Measurements from ENCODE around the gene TSKU. TPM values are rescaled to one million over a fixed set of nuclear protein-coding genes. Genes with fewer than 3 reads are reported as not detected.

The TSKU gene
- total RNA-seq, 2 donors from 2014 or later: 71.2 to 72.8 TPM

DNA sequence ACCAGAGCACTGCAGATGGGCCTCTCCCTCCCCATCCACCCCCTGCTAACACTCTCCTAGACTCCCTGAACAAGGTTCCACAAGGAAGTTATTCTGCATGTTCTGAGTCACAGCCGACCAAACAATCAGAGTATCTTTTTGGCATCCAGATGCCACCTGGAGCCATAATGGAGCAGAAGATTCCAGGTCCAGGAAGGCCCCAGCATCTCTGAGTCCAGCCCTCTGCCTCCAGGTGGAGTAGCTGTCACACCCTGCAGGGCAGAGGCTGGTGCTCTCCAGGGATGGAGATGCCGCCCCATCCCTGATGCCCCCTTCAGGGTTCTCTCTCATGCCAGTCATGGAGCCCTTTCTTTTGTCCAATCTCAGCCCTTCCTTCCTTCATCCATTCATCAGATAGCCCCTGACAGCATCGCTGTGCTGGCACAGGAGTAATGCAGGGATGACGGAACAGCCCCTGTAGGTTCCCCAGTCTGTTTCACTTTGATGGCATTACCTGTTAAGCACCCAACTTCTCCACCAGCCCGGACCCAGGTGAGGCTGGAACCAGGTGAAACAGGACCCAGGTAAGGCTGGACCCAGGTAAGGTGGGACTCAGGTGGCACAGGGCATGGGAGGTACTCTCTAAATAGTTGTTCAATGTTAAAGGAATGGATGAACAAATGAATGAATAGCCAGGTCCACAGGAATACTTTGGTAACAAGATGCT, 20.1 kb upstream of the TSKU start:
- H3K4me3 ChIP-seq: no peak overlapping the region
- no peaks in the 10 kb centered on the region for H3K36me3 ChIP-seq
- intact Hi-C loops (cut with DNase I): no loop called here
- H3K27ac ChIP-seq: peak overlapping the region in 1 of 2 donors; percentile 10
- peaks cover 3% of the 10 kb centered on the region for H3K4me1 ChIP-seq (replicated peaks)
- no peaks in the 10 kb centered on the region for H3K9me3 ChIP-seq
- DNase-seq (ENCODE audit: low spot score): no peak
- TF ChIP-seq POLR2AphosphoS5 (IDR thresholded peaks at IDR 0.05) (no peak), POLR2A (IDR thresholded peaks at IDR 0.05) (no peak)
- TF ChIP-seq, protein P1, sequence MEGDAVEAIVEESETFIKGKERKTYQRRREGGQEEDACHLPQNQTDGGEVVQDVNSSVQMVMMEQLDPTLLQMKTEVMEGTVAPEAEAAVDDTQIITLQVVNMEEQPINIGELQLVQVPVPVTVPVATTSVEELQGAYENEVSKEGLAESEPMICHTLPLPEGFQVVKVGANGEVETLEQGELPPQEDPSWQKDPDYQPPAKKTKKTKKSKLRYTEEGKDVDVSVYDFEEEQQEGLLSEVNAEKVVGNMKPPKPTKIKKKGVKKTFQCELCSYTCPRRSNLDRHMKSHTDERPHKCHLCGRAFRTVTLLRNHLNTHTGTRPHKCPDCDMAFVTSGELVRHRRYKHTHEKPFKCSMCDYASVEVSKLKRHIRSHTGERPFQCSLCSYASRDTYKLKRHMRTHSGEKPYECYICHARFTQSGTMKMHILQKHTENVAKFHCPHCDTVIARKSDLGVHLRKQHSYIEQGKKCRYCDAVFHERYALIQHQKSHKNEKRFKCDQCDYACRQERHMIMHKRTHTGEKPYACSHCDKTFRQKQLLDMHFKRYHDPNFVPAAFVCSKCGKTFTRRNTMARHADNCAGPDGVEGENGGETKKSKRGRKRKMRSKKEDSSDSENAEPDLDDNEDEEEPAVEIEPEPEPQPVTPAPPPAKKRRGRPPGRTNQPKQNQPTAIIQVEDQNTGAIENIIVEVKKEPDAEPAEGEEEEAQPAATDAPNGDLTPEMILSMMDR (IDR thresholded peaks at IDR 0.05): no peak
- 80% methylated on average over 5 of the region's 5 CpGs for WGBS
- no peaks in the 10 kb centered on the region for H3K27me3 ChIP-seq (replicated peaks; ENCODE audit: insufficient read depth)

DNA sequence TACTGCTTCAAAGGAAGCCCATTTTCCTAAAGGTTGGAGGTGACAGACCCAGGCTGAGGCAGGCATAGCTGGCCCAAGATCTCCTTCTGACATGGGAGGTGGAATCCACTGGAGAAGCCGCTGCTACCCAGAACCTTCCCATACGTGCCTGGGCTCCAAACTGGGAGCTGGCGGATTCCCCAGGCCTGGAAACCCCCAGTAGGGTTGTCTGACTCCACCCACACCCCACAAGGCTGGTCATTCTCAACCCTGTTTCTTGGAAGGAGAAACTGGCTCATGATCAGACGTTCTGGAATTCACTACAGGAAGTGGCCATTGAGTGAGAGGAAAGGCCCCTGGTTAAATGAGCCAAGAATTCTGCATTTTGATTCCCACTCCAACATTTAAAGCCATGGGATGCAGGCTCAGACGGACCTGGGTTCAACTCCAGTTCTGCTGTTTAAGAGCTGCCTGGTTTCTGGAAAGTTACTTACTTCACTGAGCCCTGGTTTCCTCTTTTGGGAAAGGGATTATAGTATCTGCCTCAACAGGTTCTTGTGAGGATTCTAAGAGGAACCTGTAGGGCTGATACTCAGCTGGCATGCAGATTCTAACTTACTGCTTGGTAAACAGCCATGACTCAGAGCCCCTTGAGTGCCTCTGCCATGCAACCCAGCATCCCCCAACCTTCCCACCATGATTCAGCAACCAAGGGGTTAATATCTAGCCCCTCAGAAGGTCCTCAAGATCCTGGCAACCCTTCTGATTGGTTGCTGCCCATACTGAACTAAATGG, 19.4 kb upstream of the TSKU start:
- H3K4me1 ChIP-seq (replicated peaks): peaks cover 9% of the 10 kb centered on the region

DNA sequence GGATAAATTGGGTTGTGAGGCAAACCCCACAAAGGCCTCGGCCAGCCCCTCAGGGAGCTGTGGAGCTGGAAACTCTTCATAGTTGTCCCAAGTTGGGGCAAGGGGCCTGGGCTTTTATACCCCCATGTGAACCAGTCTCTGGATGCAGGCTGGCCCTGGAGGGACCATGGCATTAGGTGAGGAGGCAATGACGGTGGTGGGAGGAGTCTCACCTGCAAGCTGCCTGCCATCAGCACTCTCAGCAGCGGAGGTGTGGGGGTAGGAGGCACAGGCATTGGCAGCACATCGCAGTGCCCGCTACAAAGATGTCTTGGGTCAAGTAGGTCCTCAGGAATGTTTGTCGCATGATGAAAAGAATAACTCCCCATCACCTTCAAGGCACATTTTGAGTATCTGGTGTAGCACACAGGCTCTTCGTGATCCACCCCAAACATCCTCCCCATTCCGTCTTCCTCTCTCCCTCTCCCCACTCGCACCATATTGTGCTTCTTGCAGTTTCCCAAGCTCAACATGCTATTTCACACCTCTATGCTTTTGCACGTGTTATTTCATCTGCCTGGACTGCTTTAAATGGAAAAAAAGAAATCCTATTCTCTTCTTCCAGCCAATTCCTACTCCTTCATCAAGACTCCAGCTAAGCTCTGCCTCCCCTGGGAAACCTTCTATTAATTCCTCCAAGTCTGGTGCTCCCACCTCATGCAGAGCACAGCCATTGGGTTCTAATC, 18.1 kb upstream of the TSKU start:
- TF ChIP-seq POLR2AphosphoS5 (IDR thresholded peaks at IDR 0.05): no peak
- TF ChIP-seq, protein P1 (IDR thresholded peaks at IDR 0.05): no peak
- TF ChIP-seq POLR2A (IDR thresholded peaks at IDR 0.05): no peak
- H3K4me1 ChIP-seq (replicated peaks): peaks cover 13% of the 10 kb centered on the region
- WGBS: 88% methylated on average over 10 of the region's 10 CpGs

More for the DNA sequence above, 19.4 kb upstream of the TSKU start:
- TF ChIP-seq, protein P1 (IDR thresholded peaks at IDR 0.05): no peak
- TF ChIP-seq POLR2AphosphoS5 (IDR thresholded peaks at IDR 0.05): peak; percentile 67
- DNase-seq (ENCODE audit: low spot score): no peak
- Histone ChIP-seq H3K27me3 (replicated peaks; ENCODE audit: insufficient read depth) (no peaks in the 10 kb centered on the region), H3K36me3 (no peaks in the 10 kb centered on the region), H3K27ac (peak overlapping the region in 1 of 2 donors; percentile 10), H3K9me3 (no peaks in the 10 kb centered on the region), H3K4me3 (no peak overlapping the region)
- 16% methylated on average over 5 of the region's 5 CpGs for WGBS
- intact Hi-C loops (cut with DNase I): no loop called here

DNA sequence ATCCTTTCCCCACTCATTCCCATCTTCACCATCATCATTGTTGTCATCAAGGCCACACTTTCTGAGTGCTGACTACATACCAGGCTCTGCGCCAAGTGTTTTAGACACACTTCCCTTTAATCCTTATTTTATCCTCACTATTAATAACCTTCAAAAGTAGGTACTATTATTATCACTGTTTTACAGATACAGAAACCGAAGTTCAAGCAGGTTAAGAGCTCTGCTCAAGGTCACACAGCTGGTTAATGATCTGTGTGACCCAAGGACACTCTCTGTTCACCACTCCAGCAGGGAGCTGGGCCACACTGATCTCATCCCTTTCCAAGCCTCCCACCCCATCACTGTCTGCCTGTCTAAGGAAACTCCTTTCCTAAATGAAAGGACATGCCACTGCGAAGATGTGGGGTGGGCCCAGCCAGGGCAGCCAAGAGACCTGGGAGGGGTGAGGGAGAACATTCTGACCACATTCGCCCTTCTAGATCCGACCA, 17.2 kb upstream of the TSKU start:
- TF ChIP-seq POLR2AphosphoS5 (IDR thresholded peaks at IDR 0.05) (no peak), POLR2A (IDR thresholded peaks at IDR 0.05) (no peak)
- TF ChIP-seq, protein P1 (IDR thresholded peaks at IDR 0.05): no peak
- H3K36me3 ChIP-seq: no peaks in the 10 kb centered on the region
- H3K9me3 ChIP-seq: no peaks in the 10 kb centered on the region
- intact Hi-C loops (cut with DNase I): no loop called here
- DNase-seq (ENCODE audit: low spot score): no peak
- H3K4me3 ChIP-seq: no peak overlapping the region
- 69% methylated on average over 5 of the region's 5 CpGs for WGBS
- H3K27me3 ChIP-seq (replicated peaks; ENCODE audit: insufficient read depth): no peaks in the 10 kb centered on the region
- peaks cover 17% of the 10 kb centered on the region for H3K4me1 ChIP-seq (replicated peaks)
- H3K27ac ChIP-seq: no peak overlapping the region

More for the DNA sequence above, 18.1 kb upstream of the TSKU start:
- H3K4me3 ChIP-seq: no peak overlapping the region
- H3K27me3 ChIP-seq (replicated peaks; ENCODE audit: insufficient read depth): no peaks in the 10 kb centered on the region
- DNase-seq (ENCODE audit: low spot score): no peak
- no peak overlapping the region for H3K27ac ChIP-seq
- H3K36me3 ChIP-seq: no peaks in the 10 kb centered on the region
- intact Hi-C loops (cut with DNase I): no loop called here
- H3K9me3 ChIP-seq: no peaks in the 10 kb centered on the region
